Naive thymus-derived CD4-positive, alpha-beta T cell (primary cell): ENCODE data around the gene COPG1. TPM values are rescaled to one million over a fixed set of nuclear protein-coding genes. Genes with fewer than 3 reads are reported as not detected.

Source experiments
- ATAC-seq: fragments of 150-1000 bp; cut with Tn5 transposase; 2 replicates; pipeline ENCODE4 v1.10.0; 2021; ENCODE audit warnings: mild to moderate bottlenecking, moderate library complexity
- CTCF ChIA-PET: fragments of 350-600 bp; sonication (Branson Sonifier 250); formaldehyde crosslinking; loops from one replicate; lab custom pipeline; 2021; ENCODE audit warnings: antibody characterized with exemption; lab: Charles Lee
- POLR2A ChIA-PET: fragments of 350-600 bp; sonication (Branson Sonifier 250); formaldehyde crosslinking; loops from one replicate; lab custom pipeline; 2021; ENCODE audit warnings: antibody characterized with exemption, inconsistent platforms; lab: Charles Lee
- DNase-seq, 9 donors: peaks; one replicate each; pipeline versions ENCODE4 v3.0.0 to v3.0.0-alpha.2; 2020 to 2022; ENCODE audit warnings: mixed read lengths in 1 of 9
- H3K27ac ChIP-seq: one replicate; pipeline ENCODE4 v1.7.0; 2013; ENCODE audit warnings: mild to moderate bottlenecking, low read depth, low read length, moderate library complexity
- H3K27me3 ChIP-seq, 2 donors: one replicate each; pipeline ENCODE4 v1.7.0; 2013; ENCODE audit warnings: low read length in 2 of 2, mild to moderate bottlenecking in 2 of 2, moderate library complexity in 2 of 2; ENCODE audit not compliant: control insufficient read depth in 2 of 2, insufficient read depth in 2 of 2
- H3K36me3 ChIP-seq, 3 experiments: 1 replicate in 2 of 3; 2 replicates in 1 of 3; pipeline ENCODE4 v1.7.0; 2013; ENCODE audit warnings: low read length in 3 of 3, mild to moderate bottlenecking in 3 of 3, moderate library complexity in 1 of 3; ENCODE audit not compliant: insufficient read depth in 3 of 3, control insufficient read depth in 2 of 3
- H3K4me1 ChIP-seq, 2 donors: one replicate each; pipeline ENCODE4 v1.7.0; 2013; ENCODE audit warnings: low read length in 2 of 2, mild to moderate bottlenecking in 2 of 2, moderate library complexity in 1 of 2; ENCODE audit not compliant: control insufficient read depth in 2 of 2, insufficient read depth in 2 of 2
- H3K4me3 ChIP-seq: 2 replicates; pipeline ENCODE4 v1.7.0; 2013; ENCODE audit warnings: mild to moderate bottlenecking, low read length
- H3K9me3 ChIP-seq, 3 experiments: 1 replicate in 2 of 3; 2 replicates in 1 of 3; pipeline ENCODE4 v1.7.0; 2013; ENCODE audit warnings: low read length in 3 of 3; ENCODE audit not compliant: control insufficient read depth in 2 of 3
- H3K27ac Mint-ChIP-seq, 9 donors: one replicate each; pipeline ENCODE4 v1.8.0; 2020 to 2022; ENCODE audit warnings: mixed read lengths in 9 of 9, mild to moderate bottlenecking in 8 of 9, moderate library complexity in 5 of 9, inconsistent platforms in 2 of 9
- H3K27me3 Mint-ChIP-seq, 5 donors: one replicate each; pipeline ENCODE4 v1.8.0; 2021 to 2022; ENCODE audit warnings: mixed read lengths in 5 of 5, mild to moderate bottlenecking in 1 of 5
- H3K36me3 Mint-ChIP-seq, 5 donors: one replicate each; pipeline ENCODE4 v1.8.0; 2020 to 2022; ENCODE audit warnings: mixed read lengths in 5 of 5, mild to moderate bottlenecking in 3 of 5, inconsistent platforms in 1 of 5
- H3K4me1 Mint-ChIP-seq, 7 donors: one replicate each; pipeline ENCODE4 v1.8.0; 2020 to 2022; ENCODE audit warnings: mixed read lengths in 7 of 7, mild to moderate bottlenecking in 3 of 7, inconsistent platforms in 1 of 7
- H3K4me3 Mint-ChIP-seq, 10 donors: one replicate each; pipeline ENCODE4 v1.8.0; 2020 to 2022; ENCODE audit warnings: mild to moderate bottlenecking in 10 of 10, mixed read lengths in 10 of 10, moderate library complexity in 6 of 10, inconsistent platforms in 2 of 10
- H3K9me3 Mint-ChIP-seq, 11 donors: one replicate each; pipeline ENCODE4 v1.8.0; 2020 to 2022; ENCODE audit warnings: mixed read lengths in 11 of 11, mild to moderate bottlenecking in 4 of 11, inconsistent platforms in 1 of 11, moderate library complexity in 1 of 11
- intact Hi-C, 2 donors: fragments of 100-400 bp; cut with micrococcal nuclease; formaldehyde crosslinking; loops; one replicate each; pipeline ENCODE4 v1.15.1; 2023
- polyA plus RNA-seq, 2 donors: library from polyadenylated mRNA; unstranded; fragments of 300-500 nt; fragmentation: Illumina TruSeq; gene quantifications; one replicate each; pipeline ENCODE4 v1.2.3, GENCODE V29; 2021
- total RNA-seq, 6 experiments: library from RNA in 5 of 6; stranded (reverse) in 5 of 6; gene quantifications; 1 replicate in 5 of 6; 2 replicates in 1 of 6; pipeline ENCODE4 v1.2.3 and lab custom pipeline; 2021 to 2026

Gene COPG1
- total and polyA plus RNA-seq, 7 experiments from 2014 or later = 57.4 to 177 (median 99.8) TPM

DNA sequence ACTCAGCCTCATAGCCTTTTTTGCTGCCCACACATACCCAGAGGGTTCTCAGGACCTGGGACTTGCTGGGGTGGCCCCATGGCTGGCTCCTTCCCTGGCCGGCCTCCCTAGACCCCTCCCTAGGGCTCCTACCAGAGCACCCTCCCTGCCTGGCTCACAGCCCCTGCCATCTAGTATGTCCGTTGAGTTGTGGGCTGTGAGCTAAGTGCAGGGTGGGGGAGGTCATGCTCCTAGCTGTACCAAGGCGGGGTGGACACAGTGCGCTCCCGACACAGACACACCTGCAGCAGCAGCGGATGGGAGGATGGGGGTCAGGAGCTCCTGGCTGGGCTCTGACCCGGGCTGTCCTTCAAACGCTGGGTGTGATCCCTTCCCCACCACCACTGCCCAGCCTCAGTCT lies 70.9 kb downstream of the COPG1 start:
- CTCF ChIA-PET = no interaction called here
- H3K27ac ChIP-seq = no peak overlapping the region
- DNase-seq (no peak), ATAC-seq (no peak)
- peaks cover 0 to 2% (median 0%) of the 10 kb centered on the region in 5 donors for H3K36me3 Mint-ChIP-seq
- H3K27me3 Mint-ChIP-seq = peaks cover 0 to 2% (median 0%) of the 10 kb centered on the region in 5 donors
- POLR2A ChIA-PET = interaction anchor here (0.6 to 10.2 kb wide), 2 partner anchors 16 to 59 kb away, joined by 3 to 111 read pairs; no protein-coding TSS in a partner anchor
- H3K9me3 ChIP-seq = no peaks in the 10 kb centered on the region
- peaks cover 0 to 4% (median 0%) of the 10 kb centered on the region in 11 donors for H3K9me3 Mint-ChIP-seq
- peaks cover 0 to 12% (median 3%) of the 10 kb centered on the region in 7 donors for H3K4me1 Mint-ChIP-seq
- H3K4me3 ChIP-seq = no peak overlapping the region
- no peaks in the 10 kb centered on the region for H3K4me1 ChIP-seq
- H3K27me3 ChIP-seq = no peaks in the 10 kb centered on the region
- H3K4me3 Mint-ChIP-seq = peak overlapping the region in 1 of 10 donors; percentile 69
- intact Hi-C loops = no loop called here
- peaks cover 0 to 8% (median 0%) of the 10 kb centered on the region in 3 experiments for H3K36me3 ChIP-seq
- H3K27ac Mint-ChIP-seq = no peak overlapping the region

DNA sequence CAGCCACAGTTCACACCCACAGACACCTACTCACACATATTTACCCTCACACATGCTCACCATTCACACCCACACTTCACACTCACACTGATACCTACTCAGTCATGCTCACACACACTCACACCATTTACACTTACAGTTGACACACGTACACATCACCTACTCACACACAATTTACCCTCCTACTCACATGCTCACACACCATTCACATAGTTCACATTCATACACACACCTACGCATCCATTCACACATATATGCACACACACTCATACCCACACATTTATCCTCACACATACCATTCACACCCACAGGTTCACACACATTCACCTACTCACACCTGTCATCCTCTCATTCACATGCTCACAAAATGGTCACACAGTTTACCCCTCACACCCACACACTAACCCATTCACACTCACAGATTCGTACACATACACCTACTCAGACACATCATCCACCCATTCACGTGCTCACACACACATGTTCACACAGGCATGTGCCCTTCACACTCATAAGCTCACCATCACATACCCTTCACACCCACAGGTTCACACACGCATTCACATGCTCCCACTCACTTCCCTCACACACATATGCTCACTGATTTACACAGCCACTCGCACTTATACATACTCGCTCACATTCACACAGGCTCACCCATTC lies 71.5 kb downstream of the COPG1 start:
- intact Hi-C loops = no loop called here
- Histone ChIP-seq H3K9me3 (no peaks in the 10 kb centered on the region), H3K4me1 (no peaks in the 10 kb centered on the region), H3K4me3 (no peak overlapping the region), H3K27me3 (no peaks in the 10 kb centered on the region), H3K36me3 (peaks cover 0 to 8% (median 0%) of the 10 kb centered on the region in 3 experiments), H3K27ac (no peak overlapping the region)
- ChIA-PET POLR2A (no interaction called here), CTCF (no interaction called here)
- no peak overlapping the region for H3K4me3 Mint-ChIP-seq
- no peaks in the 10 kb centered on the region for H3K36me3 Mint-ChIP-seq
- no peak overlapping the region for H3K27ac Mint-ChIP-seq
- H3K9me3 Mint-ChIP-seq = peaks cover 0 to 1% (median 0%) of the 10 kb centered on the region in 11 donors
- no peaks in the 10 kb centered on the region for H3K27me3 Mint-ChIP-seq
- H3K4me1 Mint-ChIP-seq = peaks cover 0 to 12% (median 3%) of the 10 kb centered on the region in 7 donors
- ATAC-seq = no peak
- no peak for DNase-seq

- peaks cover 0 to 2% (median 0%) of the 10 kb centered on the region in 3 experiments for H3K36me3 ChIP-seq
- H3K36me3 Mint-ChIP-seq = no peaks in the 10 kb centered on the region
- H3K4me3 Mint-ChIP-seq = no peak overlapping the region
- H3K9me3 Mint-ChIP-seq = no peaks in the 10 kb centered on the region
- no peaks in the 10 kb centered on the region for H3K9me3 ChIP-seq
- H3K4me1 ChIP-seq = no peaks in the 10 kb centered on the region
- CTCF ChIA-PET = no interaction called here
- intact Hi-C loops = no loop called here
- DNase-seq = no peak
- no peak for ATAC-seq
- H3K27ac ChIP-seq = no peak overlapping the region
- POLR2A ChIA-PET = no interaction called here
- no peaks in the 10 kb centered on the region for H3K27me3 Mint-ChIP-seq
- H3K4me3 ChIP-seq = no peak overlapping the region
- no peak overlapping the region for H3K27ac Mint-ChIP-seq
- peaks cover 0 to 12% (median 3%) of the 10 kb centered on the region in 7 donors for H3K4me1 Mint-ChIP-seq
- no peaks in the 10 kb centered on the region for H3K27me3 ChIP-seq
Measured at GRCh38 chr3:129321887-129322286, 72.5 kb downstream of the COPG1 start.

- CTCF ChIA-PET = interaction anchor here (0.9 kb wide), 1 partner anchor 353 kb away, joined by 3 read pairs; no protein-coding TSS in a partner anchor
Measured at GRCh38 chr3:129323651-129324294, 74.4 kb downstream of the COPG1 start.

GRCh38 chr3:129324855-129325254 lies 75.4 kb downstream of the COPG1 start:
- H3K27me3 ChIP-seq = no peaks in the 10 kb centered on the region
- Mint-ChIP-seq H3K27me3 (no peaks in the 10 kb centered on the region), H3K4me1 (peaks cover 0 to 2% (median 0%) of the 10 kb centered on the region in 7 donors), H3K27ac (no peak overlapping the region), H3K4me3 (no peak overlapping the region), H3K9me3 (no peaks in the 10 kb centered on the region), H3K36me3 (no peaks in the 10 kb centered on the region)
- ChIA-PET CTCF (no interaction called here), POLR2A (interaction anchor here (0.9 kb wide), 1 partner anchor 9 kb away, joined by 7 read pairs; a partner anchor contains a TSS)
- no peaks in the 10 kb centered on the region for H3K4me1 ChIP-seq
- H3K36me3 ChIP-seq = peaks cover 0 to 2% (median 0%) of the 10 kb centered on the region in 3 experiments
- H3K9me3 ChIP-seq = no peaks in the 10 kb centered on the region
- no peak overlapping the region for H3K27ac ChIP-seq
- no peak for ATAC-seq
- intact Hi-C loops = no loop called here
- H3K4me3 ChIP-seq = no peak overlapping the region
- DNase-seq = no peak

More at GRCh38 chr3:129323651-129324294, 74.4 kb downstream of the COPG1 start:
- no peak for ATAC-seq
- Histone ChIP-seq H3K27me3 (no peaks in the 10 kb centered on the region), H3K4me1 (no peaks in the 10 kb centered on the region), H3K36me3 (peaks cover 0 to 2% (median 0%) of the 10 kb centered on the region in 3 experiments), H3K9me3 (no peaks in the 10 kb centered on the region), H3K27ac (no peak overlapping the region), H3K4me3 (no peak overlapping the region)
- intact Hi-C loops = no loop called here
- no peaks in the 10 kb centered on the region for H3K36me3 Mint-ChIP-seq
- no peak overlapping the region for H3K27ac Mint-ChIP-seq
- no peak for DNase-seq
- POLR2A ChIA-PET = interaction anchor here (0.9 kb wide), 1 partner anchor 8 kb away, joined by 7 read pairs; a partner anchor contains a TSS
- H3K4me1 Mint-ChIP-seq = peaks cover 0 to 2% (median 0%) of the 10 kb centered on the region in 7 donors
- H3K4me3 Mint-ChIP-seq = no peak overlapping the region
- no peaks in the 10 kb centered on the region for H3K9me3 Mint-ChIP-seq
- no peaks in the 10 kb centered on the region for H3K27me3 Mint-ChIP-seq

- Histone ChIP-seq H3K4me3 (no peak overlapping the region), H3K27ac (no peak overlapping the region), H3K27me3 (no peaks in the 10 kb centered on the region), H3K36me3 (peaks cover 0 to 2% (median 0%) of the 10 kb centered on the region in 3 experiments), H3K4me1 (no peaks in the 10 kb centered on the region), H3K9me3 (no peaks in the 10 kb centered on the region)
- Mint-ChIP-seq H3K27ac (no peak overlapping the region), H3K36me3 (no peaks in the 10 kb centered on the region), H3K9me3 (no peaks in the 10 kb centered on the region), H3K4me1 (peaks cover 0 to 2% (median 0%) of the 10 kb centered on the region in 7 donors), H3K4me3 (no peak overlapping the region), H3K27me3 (peaks cover 0 to 4% (median 0%) of the 10 kb centered on the region in 5 donors)
- intact Hi-C loops = no loop called here
- DNase-seq (no peak), ATAC-seq (no peak)
- ChIA-PET CTCF (no interaction called here), POLR2A (no interaction called here)
Measured at GRCh38 chr3:129325383-129325782, 76.0 kb downstream of the COPG1 start.
